ENCODE results near the gene LTO1. TPM values are rescaled to one million over a fixed set of nuclear protein-coding genes. Genes with fewer than 3 reads are reported as not detected.
"Not testable (repeated sequence)": the region's sequence is repeated elsewhere in the genome, so short reads cannot be mapped to it uniquely, and the experiment has no call there.

The LTO1 gene
- total and polyA plus RNA-seq, 10 donors: 17.5 to 41.4 (median 31.0) TPM

DNA sequence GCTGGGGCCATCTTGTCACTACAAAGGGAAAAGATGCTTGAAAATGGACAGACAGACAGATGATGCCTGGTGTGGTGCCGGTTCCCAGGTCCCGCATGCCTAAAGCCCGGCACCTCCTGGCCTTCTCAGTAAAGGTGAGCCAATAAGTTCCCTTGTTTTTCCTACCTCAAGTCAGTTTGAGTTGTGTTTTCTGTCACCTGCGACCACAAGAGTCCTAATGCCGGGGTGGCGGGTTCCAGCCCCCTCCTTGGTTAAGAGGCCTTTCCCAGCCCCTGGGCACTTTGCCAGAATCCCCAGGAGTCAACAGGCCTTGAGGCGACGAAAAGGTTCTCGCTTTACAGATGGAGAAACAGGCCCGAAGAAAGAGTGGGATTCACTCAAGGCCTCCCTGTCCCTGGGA is 19.6 kb upstream of the LTO1 start:
- Histone ChIP-seq H3K27me3 (replicated peaks in 1 of 7) (peaks cover 0 to 96% (median 20%) of the 10 kb centered on the region in 7 donors), H3K27ac (no peak overlapping the region), H3K4me3 (no peak overlapping the region), H3K9me3 (peaks cover 0 to 8% (median 0%) of the 10 kb centered on the region in 8 donors), H3K36me3 (no peaks in the 10 kb centered on the region), H3K4me1 (peaks cover 0 to 7% (median 0%) of the 10 kb centered on the region in 6 donors)
- WGBS, 5 donors: 74 to 90% (median 79%) methylated on average over 10 of the region's 10 CpGs
- TF ChIP-seq POLR2AphosphoS5 (IDR thresholded peaks at IDR 0.05) (no peak), POLR2A (IDR thresholded peaks at IDR 0.05) (no peak)
- TF ChIP-seq, protein P1, sequence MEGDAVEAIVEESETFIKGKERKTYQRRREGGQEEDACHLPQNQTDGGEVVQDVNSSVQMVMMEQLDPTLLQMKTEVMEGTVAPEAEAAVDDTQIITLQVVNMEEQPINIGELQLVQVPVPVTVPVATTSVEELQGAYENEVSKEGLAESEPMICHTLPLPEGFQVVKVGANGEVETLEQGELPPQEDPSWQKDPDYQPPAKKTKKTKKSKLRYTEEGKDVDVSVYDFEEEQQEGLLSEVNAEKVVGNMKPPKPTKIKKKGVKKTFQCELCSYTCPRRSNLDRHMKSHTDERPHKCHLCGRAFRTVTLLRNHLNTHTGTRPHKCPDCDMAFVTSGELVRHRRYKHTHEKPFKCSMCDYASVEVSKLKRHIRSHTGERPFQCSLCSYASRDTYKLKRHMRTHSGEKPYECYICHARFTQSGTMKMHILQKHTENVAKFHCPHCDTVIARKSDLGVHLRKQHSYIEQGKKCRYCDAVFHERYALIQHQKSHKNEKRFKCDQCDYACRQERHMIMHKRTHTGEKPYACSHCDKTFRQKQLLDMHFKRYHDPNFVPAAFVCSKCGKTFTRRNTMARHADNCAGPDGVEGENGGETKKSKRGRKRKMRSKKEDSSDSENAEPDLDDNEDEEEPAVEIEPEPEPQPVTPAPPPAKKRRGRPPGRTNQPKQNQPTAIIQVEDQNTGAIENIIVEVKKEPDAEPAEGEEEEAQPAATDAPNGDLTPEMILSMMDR (IDR thresholded peaks at IDR 0.05 in 8 of 11, conservative IDR thresholded peaks at IDR 0.05 in 3 of 11): no peak
- DNase-seq: peak; percentile 55
- intact Hi-C loops (cut with DNase I; ENCODE audit: low total_unique reads): no loop called here

DNA sequence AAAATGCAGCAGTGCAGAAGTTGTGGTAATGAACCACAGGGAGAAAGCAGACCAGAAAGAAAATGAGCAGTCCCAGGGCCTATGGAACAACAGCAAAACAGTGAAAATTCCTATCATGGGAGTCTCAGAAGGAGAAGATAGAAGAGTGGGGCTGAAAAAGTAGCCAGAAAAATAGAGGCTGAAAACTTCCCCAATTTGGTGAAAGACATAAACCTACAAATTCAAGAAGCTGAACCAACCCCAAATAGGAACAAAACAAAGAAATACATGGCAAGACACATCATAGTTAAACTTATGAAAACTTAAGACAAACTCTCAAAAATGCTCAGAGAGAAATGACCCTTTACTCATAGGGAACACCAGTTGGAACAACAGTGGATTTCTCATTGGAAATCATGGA is 17.3 kb upstream of the LTO1 start:
- intact Hi-C loops (cut with DNase I; ENCODE audit: low total_unique reads): no loop called here
- DNase-seq: no peak

DNA sequence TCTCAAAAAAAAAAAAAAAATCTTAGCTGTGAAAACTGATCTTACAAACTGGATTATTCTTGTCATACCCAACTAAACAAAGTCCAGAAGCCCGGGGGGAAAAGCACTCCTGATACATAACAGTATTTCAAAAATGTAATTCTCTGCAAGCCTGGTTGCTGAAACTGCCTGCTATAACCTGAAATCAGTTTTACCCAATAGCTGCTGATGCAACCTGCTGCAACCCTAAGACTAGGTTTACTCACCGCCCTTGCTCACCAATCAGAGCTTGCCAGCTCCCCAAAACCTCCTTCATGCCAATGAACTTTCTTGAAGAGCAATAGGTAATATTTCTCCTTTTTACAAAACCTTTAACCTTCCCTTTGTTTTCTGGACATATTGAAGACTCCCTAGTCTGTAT is 16.3 kb upstream of the LTO1 start:
- Histone ChIP-seq H3K27me3 (replicated peaks in 1 of 7) (peaks cover 0 to 88% (median 6%) of the 10 kb centered on the region in 7 donors), H3K9me3 (peaks cover 0 to 8% (median 0%) of the 10 kb centered on the region in 8 donors), H3K27ac (no peak overlapping the region), H3K4me1 (no peaks in the 10 kb centered on the region), H3K4me3 (no peak overlapping the region), H3K36me3 (no peaks in the 10 kb centered on the region)
- no peak for TF ChIP-seq POLR2A (IDR thresholded peaks at IDR 0.05)
- no peak for TF ChIP-seq POLR2AphosphoS5 (IDR thresholded peaks at IDR 0.05)
- TF ChIP-seq, protein P1 (IDR thresholded peaks at IDR 0.05 in 8 of 11, conservative IDR thresholded peaks at IDR 0.05 in 3 of 11): no peak
- 74 to 84% (median 83%) methylated on average over 2 of the region's 2 CpGs for WGBS, 5 donors
- peak; percentile 7 for DNase-seq
- intact Hi-C loops (cut with DNase I; ENCODE audit: low total_unique reads): no loop called here

More for the DNA sequence above, 17.3 kb upstream of the LTO1 start:
- Histone ChIP-seq H3K9me3 (peaks cover 0 to 8% (median 0%) of the 10 kb centered on the region in 8 donors), H3K36me3 (no peaks in the 10 kb centered on the region), H3K27ac (no peak overlapping the region), H3K4me1 (no peaks in the 10 kb centered on the region), H3K27me3 (replicated peaks in 1 of 7) (peaks cover 0 to 88% (median 0%) of the 10 kb centered on the region in 7 donors), H3K4me3 (no peak overlapping the region)
- TF ChIP-seq POLR2AphosphoS5 (IDR thresholded peaks at IDR 0.05): no peak

DNA sequence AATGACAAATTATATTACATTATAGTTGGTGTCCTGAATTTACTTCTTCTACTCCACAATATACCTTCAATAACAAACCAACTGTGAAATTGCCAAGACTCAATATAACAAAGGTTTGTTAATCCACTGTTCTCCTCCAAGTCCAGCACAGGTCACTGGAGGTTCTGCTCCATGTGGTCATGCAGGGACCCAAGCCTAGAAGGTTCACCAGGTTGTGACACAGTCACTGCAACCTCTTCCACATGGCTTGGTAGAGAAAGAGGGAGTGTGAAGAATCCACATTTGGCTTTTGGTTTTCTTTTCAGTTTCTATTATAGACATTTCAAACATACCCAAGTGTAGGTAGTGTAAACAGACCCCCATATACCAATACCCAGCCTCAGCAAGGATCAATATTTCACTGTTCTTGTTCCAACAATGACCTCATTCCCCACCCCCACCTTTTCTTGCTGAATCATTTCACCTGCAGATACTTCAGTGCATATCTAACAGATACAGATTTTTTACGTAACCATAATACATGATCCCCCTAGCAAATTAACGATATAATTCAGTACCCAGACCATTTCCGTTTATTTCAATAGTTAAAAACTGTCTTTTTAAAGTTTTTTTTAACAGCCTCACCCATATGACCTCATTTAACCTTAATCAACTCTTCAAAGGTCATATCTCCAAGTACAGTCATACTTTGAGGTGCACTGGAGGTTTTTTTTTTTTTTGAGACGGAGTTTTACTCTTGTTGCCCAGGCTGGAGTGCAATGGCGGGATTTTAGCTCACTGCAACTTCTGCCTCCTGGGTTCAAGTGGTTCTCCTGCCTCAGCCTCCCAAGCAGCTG is 14.5 kb upstream of the LTO1 start:
- peaks cover 0 to 8% (median 0%) of the 10 kb centered on the region in 8 donors for H3K9me3 ChIP-seq
- H3K4me3 ChIP-seq: no peak overlapping the region
- no peak for TF ChIP-seq POLR2AphosphoS5 (IDR thresholded peaks at IDR 0.05)
- TF ChIP-seq, protein P1 (IDR thresholded peaks at IDR 0.05 in 8 of 11, conservative IDR thresholded peaks at IDR 0.05 in 3 of 11): no peak
- no peak for TF ChIP-seq POLR2A (IDR thresholded peaks at IDR 0.05)
- 82 to 89% (median 86%) methylated on average over 5 of the region's 5 CpGs for WGBS, 5 donors
- H3K27ac ChIP-seq: no peak overlapping the region
- H3K27me3 ChIP-seq (replicated peaks in 1 of 7): peaks cover 0 to 88% (median 15%) of the 10 kb centered on the region in 7 donors
- no peaks in the 10 kb centered on the region for H3K36me3 ChIP-seq
- DNase-seq: no peak
- H3K4me1 ChIP-seq: peaks cover 0 to 11% (median 9%) of the 10 kb centered on the region in 6 donors
- intact Hi-C loops (cut with DNase I; ENCODE audit: low total_unique reads): loop anchor here (5.0 kb wide), 2 partner anchors 198 to 508 kb away; no protein-coding TSS in a partner anchor

DNA sequence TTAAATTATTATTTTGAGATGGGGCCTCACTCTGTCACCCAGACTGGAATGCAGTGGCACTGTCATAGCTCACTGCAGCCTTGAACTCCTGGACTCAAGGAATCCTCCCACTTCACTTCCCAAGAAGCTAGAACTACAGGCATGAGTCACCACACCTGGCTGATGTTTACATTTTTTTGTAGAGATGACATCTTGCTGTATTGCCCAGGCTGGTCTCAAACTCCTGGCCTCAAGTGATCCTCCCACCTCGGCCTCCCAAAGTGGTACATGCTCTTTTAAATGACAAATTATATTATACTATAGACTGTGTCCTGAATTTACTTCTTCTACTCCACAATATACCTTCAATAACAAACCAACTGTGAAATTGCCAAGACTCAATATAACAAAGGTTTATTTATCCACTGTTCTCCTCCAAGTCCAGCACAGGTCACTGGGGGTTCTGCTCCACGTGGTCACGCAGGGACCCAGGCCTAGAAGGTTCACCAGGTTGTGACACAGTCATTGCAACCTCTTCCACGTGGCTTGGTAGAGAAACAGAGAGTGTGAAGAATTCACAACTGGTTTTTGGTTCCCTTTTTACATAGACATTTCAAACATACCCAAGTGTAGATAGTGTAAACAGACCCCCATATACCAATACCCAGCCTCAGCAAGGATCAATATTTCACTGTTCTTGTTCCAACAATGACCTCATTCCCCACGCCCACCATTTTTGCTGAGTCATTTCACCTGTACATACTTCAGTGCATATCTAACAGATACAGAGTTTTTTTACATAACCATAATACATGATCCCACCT is 13.0 kb upstream of the LTO1 start:
- peaks cover 0 to 74% (median 15%) of the 10 kb centered on the region in 7 donors for H3K27me3 ChIP-seq (replicated peaks in 1 of 7)
- not testable (repeated sequence) for DNase-seq, H3K9me3 ChIP-seq, H3K36me3 ChIP-seq, H3K4me3 ChIP-seq, H3K27ac ChIP-seq
- peaks cover 0 to 11% (median 9%) of the 10 kb centered on the region in 6 donors for H3K4me1 ChIP-seq
- intact Hi-C loops (cut with DNase I; ENCODE audit: low total_unique reads): loop anchor here (5.0 kb wide), 2 partner anchors 199 to 509 kb away; no protein-coding TSS in a partner anchor
- WGBS, 5 donors: 55 to 66% (median 66%) methylated on average over 5 of the region's 5 CpGs

Data from spleen (tissue), 11 donors.